Thoracic aorta (tissue), 2 donors: ENCODE measurements around the gene RHOF. TPM values are rescaled to one million over a fixed set of nuclear protein-coding genes. Genes with fewer than 3 reads are reported as not detected.
A peak's percentile ranks its signal among the peaks of the same experiment; 100 is the strongest.

Experiments used
- ATAC-seq: fragments of 150-250 bp; one replicate; pipeline ENCODE4 v1.8.0; 2017; ENCODE audit warnings: low read depth; ENCODE audit not compliant: insufficient number of reproducible peaks, low FRiP score
- DNase-seq: peaks from one replicate; pipeline ENCODE4 v3.0.0-alpha.2; 2020; ENCODE audit warnings: low spot score
- H3K27ac ChIP-seq, 2 donors: fragments of 200-600 bp; sonication (generic); 1 replicate in 1 of 2; 2 replicates in 1 of 2; pipeline ENCODE4 v1.5.1; 2016; ENCODE audit warnings: mild to moderate bottlenecking in 2 of 2, moderate library complexity in 2 of 2
- H3K27me3 ChIP-seq: fragments of 200-600 bp; sonication (generic); replicated peaks from 2 replicates; pipeline ENCODE4 v1.6.0; 2016; ENCODE audit warnings: mild to moderate bottlenecking; ENCODE audit not compliant: insufficient read depth
- H3K36me3 ChIP-seq: fragments of 200-600 bp; sonication (generic); one replicate; pipeline ENCODE4 v1.5.1; 2016
- H3K4me1 ChIP-seq, 2 donors: fragments of 200-600 bp; sonication (generic); 1 replicate in 1 of 2; 2 replicates in 1 of 2; pipeline versions ENCODE4 v1.5.1 to v1.6.0; 2016; ENCODE audit warnings: low read depth in 2 of 2, mild to moderate bottlenecking in 1 of 2; ENCODE audit not compliant: control insufficient read depth in 1 of 2
- H3K4me3 ChIP-seq: fragments of 200-600 bp; sonication (generic); 2 replicates; pipeline ENCODE4 v1.5.1; 2016; ENCODE audit warnings: mild to moderate bottlenecking
- H3K9me3 ChIP-seq: fragments of 200-600 bp; sonication (generic); 2 replicates; pipeline ENCODE4 v1.5.1; 2016
- CTCF ChIP-seq: fragments of 200-600 bp; sonication (generic); IDR thresholded peaks from one replicate; pipeline ENCODE4 v1.5.1; 2019; ENCODE audit warnings: antibody characterized with exemption
- total RNA-seq, 2 donors: library from RNA; depleted of rRNA; stranded (reverse); fragments of >200 nt; gene quantifications; one replicate each; pipeline versions ENCODE4 v1.1.0 to v1.2.3, GENCODE V29; 2016

Gene RHOF
- total RNA-seq, 2 donors from 2014 or later: 12.0 to 30.2 TPM

GRCh38 chr12:121800694-121801594 lies 7.5 kb upstream of the RHOF start:
- H3K4me3 ChIP-seq: peak overlapping the region; percentile 95
- DNase-seq (no peak), ATAC-seq (no peak)
- no peaks in the 10 kb centered on the region for H3K36me3 ChIP-seq
- no peak for TF ChIP-seq CTCF
- H3K27ac ChIP-seq: peak overlapping the region; percentile 97 to 100
- H3K9me3 ChIP-seq: no peaks in the 10 kb centered on the region
- H3K27me3 ChIP-seq: no peaks in the 10 kb centered on the region
- H3K4me1 ChIP-seq: peaks cover 27 to 34% of the 10 kb centered on the region in 2 donors

- peaks cover 26 to 40% of the 10 kb centered on the region in 2 donors for H3K4me1 ChIP-seq
- no peak for TF ChIP-seq CTCF
- peak; percentile 21 for ATAC-seq
These were observed 6.6 kb upstream of the RHOF start for GRCh38 chr12:121799842-121800693.

GRCh38 chr12:121799156-121799841 lies 5.8 kb upstream of the RHOF start:
- DNase-seq: peak; percentile 42
- Histone ChIP-seq H3K27ac (peak overlapping the region; percentile 97 to 100), H3K4me3 (peak overlapping the region; percentile 95), H3K36me3 (peaks cover 3% of the 10 kb centered on the region), H3K9me3 (no peaks in the 10 kb centered on the region), H3K4me1 (peaks cover 31 to 48% of the 10 kb centered on the region in 2 donors), H3K27me3 (no peaks in the 10 kb centered on the region)
- ATAC-seq: no peak
- no peak for TF ChIP-seq CTCF

More at GRCh38 chr12:121799842-121800693, 6.6 kb upstream of the RHOF start:
- H3K27ac ChIP-seq: peak overlapping the region; percentile 97 to 100
- no peaks in the 10 kb centered on the region for H3K9me3 ChIP-seq
- no peaks in the 10 kb centered on the region for H3K27me3 ChIP-seq
- H3K4me3 ChIP-seq: peak overlapping the region; percentile 95
- DNase-seq: peak; percentile 57
- peaks cover 3% of the 10 kb centered on the region for H3K36me3 ChIP-seq

GRCh38 chr12:121798787-121799155 lies 5.3 kb upstream of the RHOF start:
- Histone ChIP-seq H3K9me3 (no peaks in the 10 kb centered on the region), H3K27me3 (no peaks in the 10 kb centered on the region), H3K27ac (peak overlapping the region; percentile 91 to 97), H3K4me3 (peak overlapping the region; percentile 95), H3K4me1 (peaks cover 33 to 52% of the 10 kb centered on the region in 2 donors), H3K36me3 (peaks cover 3% of the 10 kb centered on the region)
- no peak for DNase-seq
- no peak for ATAC-seq
- no peak for TF ChIP-seq CTCF
